PFSK-1 (cell line): ENCODE data around the gene JAK1.

ENCODE experiments used
- FOXP2 ChIP-seq: optimal IDR thresholded peaks from 2 replicates; pipeline ENCODE3; 2011; ENCODE audit warnings: borderline replicate concordance, control low read depth, inconsistent platforms; ENCODE audit not compliant: insufficient read depth; ENCODE audit errors: extremely low read length, extremely low read depth
- POLR2AphosphoS5 ChIP-seq: IDR thresholded peaks from 2 replicates; pipeline ENCODE4 v1.6.1; 2012; ENCODE audit warnings: low read depth, mild to moderate bottlenecking, control low read depth, low read length, moderate library complexity
- REST ChIP-seq, 2 experiments: IDR thresholded peaks; 2 replicates each; pipeline versions ENCODE4 v1.6.1 to v1.8.0; 2011 to 2012; ENCODE audit warnings: low read depth in 2 of 2, low read length in 2 of 2, control low read depth in 1 of 2, inconsistent platforms in 1 of 2, mild to moderate bottlenecking in 1 of 2, moderate library complexity in 1 of 2; ENCODE audit not compliant: insufficient read depth in 1 of 2
- SIN3A ChIP-seq: IDR thresholded peaks from 2 replicates; pipeline ENCODE4 v1.6.1; 2012; ENCODE audit warnings: mild to moderate bottlenecking, low read length, moderate library complexity, borderline replicate concordance; ENCODE audit not compliant: insufficient read depth
- TAF1 ChIP-seq: IDR thresholded peaks from 2 replicates; pipeline ENCODE4 v1.6.1; 2012; ENCODE audit warnings: low read length, control low read depth, borderline replicate concordance; ENCODE audit not compliant: insufficient read depth

JAK1 gene

DNA sequence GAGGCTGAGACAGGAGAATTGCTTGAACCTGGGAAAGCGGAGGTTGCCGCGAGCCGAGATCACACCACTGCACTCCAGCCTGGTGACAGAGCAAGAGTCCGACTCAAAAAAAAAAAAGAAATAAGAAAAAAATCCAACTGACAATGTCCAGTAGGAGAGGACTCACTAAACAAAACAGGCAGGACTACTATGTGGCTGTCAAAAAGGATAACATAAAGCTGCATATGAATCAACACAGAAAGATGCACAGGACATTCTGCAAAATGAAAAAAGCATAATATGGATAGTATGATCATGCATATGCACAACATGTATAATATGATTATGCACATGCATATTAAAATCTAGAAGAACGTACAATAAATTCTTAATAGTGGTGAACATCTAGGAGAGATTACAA, 80.7 kb downstream of the JAK1 start:
- TF ChIP-seq SIN3A (no peak), REST (IDR thresholded peaks at IDR 0.05; ENCODE audit: insufficient read depth in 1 of 2, low read depth in 2 of 2, low read length in 2 of 2) (no peak), FOXP2 (no peak), POLR2AphosphoS5 (no peak), TAF1 (no peak)

DNA sequence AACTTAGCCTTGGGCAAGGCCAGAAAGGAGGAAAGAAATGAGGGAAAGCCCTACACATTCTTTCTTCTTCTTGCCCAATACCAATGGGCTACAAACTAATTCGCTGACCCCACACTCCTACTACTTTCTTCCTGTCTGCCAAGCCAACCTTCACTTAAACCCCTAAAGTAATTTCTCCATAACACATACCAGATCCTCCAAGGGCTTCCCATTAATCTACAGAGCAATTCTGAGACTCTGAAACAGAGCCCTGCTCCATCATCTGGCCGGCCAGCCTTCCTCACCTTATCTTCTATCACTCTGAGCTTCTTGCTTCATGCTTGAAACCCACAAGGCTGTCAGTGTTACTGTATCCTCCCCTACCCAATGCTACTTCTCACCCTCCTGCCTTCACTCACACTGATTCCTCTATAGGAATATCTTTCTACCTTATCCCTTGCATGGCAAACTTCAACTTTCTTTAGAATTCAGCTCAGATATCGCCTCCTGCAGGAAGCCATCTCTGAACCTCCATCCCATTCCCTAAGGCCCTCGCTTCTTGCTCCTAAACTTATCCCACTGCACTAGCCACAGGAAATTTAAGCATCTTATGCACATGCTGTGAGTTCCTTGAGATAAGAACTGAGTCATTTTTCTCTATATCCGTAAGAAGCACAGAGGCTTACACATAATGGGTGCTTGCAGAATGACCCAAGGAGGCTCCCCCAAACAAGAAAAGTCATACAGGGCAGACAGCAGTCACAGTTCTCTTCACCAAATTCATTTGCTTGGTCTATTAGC, 81.9 kb downstream of the JAK1 start:
- TF ChIP-seq TAF1 = no peak

DNA sequence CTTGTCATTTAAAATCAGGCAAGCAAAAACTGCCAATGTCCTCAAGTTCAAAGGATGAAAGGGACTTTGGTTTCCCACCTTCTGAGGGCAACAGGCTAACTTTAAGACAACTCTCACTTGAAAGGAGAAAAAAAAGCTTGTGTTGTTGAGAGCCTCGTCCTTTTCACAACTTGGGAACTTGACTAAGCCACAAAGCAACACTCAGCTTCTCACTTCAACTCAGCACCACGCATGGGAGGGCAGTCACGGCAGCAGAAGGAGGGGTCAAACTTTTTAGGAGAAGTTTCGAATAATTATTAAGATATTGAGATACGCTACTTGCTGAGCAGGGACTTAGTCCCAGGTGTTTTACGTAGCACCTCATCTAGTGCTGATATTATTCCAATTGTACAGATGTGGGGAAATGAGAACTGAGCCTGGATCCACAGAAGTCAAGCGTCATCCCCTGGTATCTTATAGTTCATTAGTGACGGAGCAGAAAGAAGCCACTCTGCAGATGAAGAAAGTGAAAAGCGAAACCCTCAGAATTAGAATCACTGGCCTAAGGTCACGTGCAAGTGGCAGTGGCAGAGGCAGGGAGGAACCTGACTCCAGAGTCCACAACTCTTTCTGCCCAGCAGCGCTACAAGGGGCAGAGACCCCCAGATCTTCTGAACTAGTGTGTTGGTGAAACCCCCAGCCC, 83.6 kb downstream of the JAK1 start:
- TF ChIP-seq REST (IDR thresholded peaks at IDR 0.05; ENCODE audit: insufficient read depth in 1 of 2, low read depth in 2 of 2, low read length in 2 of 2) (no peak), POLR2AphosphoS5 (no peak)

DNA sequence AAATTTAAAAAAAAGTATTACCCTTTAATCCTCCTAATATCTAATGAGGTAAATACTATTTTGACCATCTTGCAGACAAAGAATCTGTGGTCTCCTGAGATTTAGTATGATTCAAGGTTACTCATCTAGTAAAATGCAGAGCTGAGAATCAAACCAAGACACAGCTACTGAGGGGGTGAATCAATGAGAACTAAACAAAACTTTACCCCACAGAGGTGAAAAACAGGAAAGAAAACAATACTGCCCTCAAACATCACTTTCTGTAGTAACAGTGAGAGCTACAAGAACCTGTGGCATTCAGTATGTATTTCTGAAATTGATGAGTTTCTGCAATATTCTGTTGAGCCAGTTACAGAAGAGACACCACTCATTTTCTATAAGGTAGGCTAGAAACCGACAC, 85.1 kb downstream of the JAK1 start:
- TF ChIP-seq SIN3A = no peak
- TF ChIP-seq POLR2AphosphoS5 = no peak

DNA sequence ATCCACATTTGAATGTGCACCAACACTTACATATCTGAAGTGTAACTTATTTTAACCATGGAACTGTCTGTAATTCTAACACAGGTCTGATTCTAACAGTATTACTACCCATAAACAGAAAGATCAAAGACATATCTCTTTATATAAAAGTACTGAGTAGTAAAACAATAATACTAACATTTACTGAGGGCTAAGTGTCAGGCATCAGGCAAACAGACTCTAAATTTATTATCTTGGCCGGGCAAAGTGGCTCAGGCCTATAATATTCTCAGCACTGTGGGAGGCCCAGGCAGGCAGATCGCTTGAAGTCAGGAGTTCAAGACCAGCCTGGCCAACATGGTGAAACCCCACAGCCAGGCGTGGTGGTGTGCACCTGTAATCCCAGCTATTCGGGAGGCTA, 85.9 kb downstream of the JAK1 start:
- no peak for TF ChIP-seq FOXP2
- TF ChIP-seq SIN3A = no peak
- no peak for TF ChIP-seq POLR2AphosphoS5
- TF ChIP-seq REST (IDR thresholded peaks at IDR 0.05; ENCODE audit: insufficient read depth in 1 of 2, low read depth in 2 of 2, low read length in 2 of 2) = no peak
- TF ChIP-seq TAF1 = no peak

- no peak for TF ChIP-seq POLR2AphosphoS5
- TF ChIP-seq TAF1 = no peak
These were observed 87.3 kb downstream of the JAK1 start for GRCh38 chr1:64878931-64879611.
